ENCODE measurements around the gene SLC17A7. TPM values are rescaled to one million over a fixed set of nuclear protein-coding genes. Genes with fewer than 3 reads are reported as not detected.

Gene SLC17A7
- total and polyA plus RNA-seq, 9 of the 15 experiments (the other 6 are each of a cell fraction or from before 2014, with no cell fraction given): 1.1 to 15.7 (median 2.4) TPM

GRCh38 chr19:49451430-49452181, 10.3 kb upstream of the SLC17A7 start, which contains the start of gene PIH1D1 (continued):
- TF ChIP-seq FOXM1 (IDR thresholded peaks at IDR 0.05; ENCODE audit: low read depth) (0 out of 2 replicates have a peak, but pooled peaks have one; percentile 14), FOXM1 (CRISPR knock-in tag; IDR thresholded peaks at IDR 0.05; ENCODE audit: low read depth) (no peak), ZBED1 (IDR thresholded peaks at IDR 0.05) (no peak), ZNF507 (tag; conservative IDR thresholded peaks at IDR 0.05) (no peak), CC2D1A (IDR thresholded peaks at IDR 0.05) (peak; percentile 19; the same call in 1 of the 2 replicates), PHB (CRISPR knock-in tag; IDR thresholded peaks at IDR 0.05) (no peak), ETV1 (tag; conservative IDR thresholded peaks at IDR 0.05; ENCODE audit: low read depth) (peak; percentile 85), LEF1 (IDR thresholded peaks at IDR 0.05) (no peak), KDM4B (IDR thresholded peaks at IDR 0.05; ENCODE audit: borderline replicate concordance in 2 of 2, low read depth in 1 of 2) (peak in 1 of 2 experiments; percentile 75; a peak in 1 of 4 replicates), CBFA2T2 (conservative IDR thresholded peaks at IDR 0.05) (no peak), EP300 (IDR thresholded peaks at IDR 0.05; ENCODE audit: low read length) (0 out of 2 replicates have a peak, but pooled peaks have one; percentile 19), NBN (IDR thresholded peaks at IDR 0.05; ENCODE audit: low read depth) (peak; percentile 39; the same call in 1 of the 2 replicates), NR0B1 (IDR thresholded peaks at IDR 0.05; ENCODE audit: partially characterized antibody) (no peak), EWSR1 (IDR thresholded peaks at IDR 0.05; ENCODE audit: borderline replicate concordance, low read depth, partially characterized antibody) (no peak), ZNF766 (CRISPR knock-in tag; conservative IDR thresholded peaks at IDR 0.05) (peak; percentile 92), CBX1 (IDR thresholded peaks at IDR 0.05; ENCODE audit: low read depth) (no peak), HCFC1 (IDR thresholded peaks at IDR 0.05; ENCODE audit: low read depth, low read length) (peak; percentile 87), TBP (optimal IDR thresholded peaks at IDR 0.05; ENCODE audit: low read depth, low read length) (peak; percentile 87), CBFB (CRISPR knock-in tag; IDR thresholded peaks at IDR 0.05) (peak; percentile 29; the same call in 1 of the 2 replicates), ATF7 (IDR thresholded peaks at IDR 0.05) (peak; percentile 73; the same call in 1 of the 2 replicates), ZNF143 (CRISPR knock-in tag; IDR thresholded peaks at IDR 0.05) (peak; percentile 71; the same call in 1 of the 2 replicates), KLF1 (tag; IDR thresholded peaks at IDR 0.05) (no peak), KAT7 (CRISPR knock-in tag; IDR thresholded peaks at IDR 0.05; ENCODE audit: borderline replicate concordance) (0 out of 2 replicates have a peak, but pooled peaks have one; percentile 57), RNF219 (CRISPR knock-in tag; IDR thresholded peaks at IDR 0.05) (no peak)
- TF ChIP-seq, protein P1, sequence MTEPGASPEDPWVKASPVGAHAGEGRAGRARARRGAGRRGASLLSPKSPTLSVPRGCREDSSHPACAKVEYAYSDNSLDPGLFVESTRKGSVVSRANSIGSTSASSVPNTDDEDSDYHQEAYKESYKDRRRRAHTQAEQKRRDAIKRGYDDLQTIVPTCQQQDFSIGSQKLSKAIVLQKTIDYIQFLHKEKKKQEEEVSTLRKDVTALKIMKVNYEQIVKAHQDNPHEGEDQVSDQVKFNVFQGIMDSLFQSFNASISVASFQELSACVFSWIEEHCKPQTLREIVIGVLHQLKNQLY (CRISPR knock-in tag; conservative IDR thresholded peaks at IDR 0.05): no peak
- TF ChIP-seq, protein P2, sequence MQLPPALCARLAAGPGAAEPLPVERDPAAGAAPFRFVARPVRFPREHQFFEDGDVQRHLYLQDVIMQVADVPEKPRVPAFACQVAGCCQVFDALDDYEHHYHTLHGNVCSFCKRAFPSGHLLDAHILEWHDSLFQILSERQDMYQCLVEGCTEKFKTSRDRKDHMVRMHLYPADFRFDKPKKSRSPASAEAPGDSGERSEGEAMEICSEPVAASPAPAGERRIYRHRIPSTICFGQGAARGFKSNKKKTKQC (CRISPR knock-in tag; IDR thresholded peaks at IDR 0.05): peak; percentile 27; the same call in 1 of the 2 replicates
